Endothelial cell of umbilical vein (primary cell): ENCODE data around the gene TMEM253. TPM values are rescaled to one million over a fixed set of nuclear protein-coding genes. Genes with fewer than 3 reads are reported as not detected.
A peak's percentile ranks its signal among the peaks of the same experiment; 100 is the strongest.

Experiments
- BruUV-seq: library from RNA; stranded (reverse); fragments of 400-500 nt; replicated peaks from 2 replicates; lab custom pipeline; 2021; lab: Mats Ljungman, UMichigan
- CTCF ChIA-PET: fragments of 300-600, 350-600 bp; sonication (Branson Sonifier 250); formaldehyde crosslinking; loops from one replicate; lab custom pipeline; 2021; ENCODE audit warnings: antibody characterized with exemption, inconsistent platforms; lab: Charles Lee
- POLR2A ChIA-PET: fragments of 300-600, 350-600 bp; sonication (Branson Sonifier 250); formaldehyde crosslinking; loops from one replicate; lab custom pipeline; 2021; ENCODE audit warnings: antibody characterized with exemption, inconsistent platforms; lab: Charles Lee
- DNase-seq: peaks from one replicate; pipeline ENCODE4 v3.0.0-alpha.2; 2011; ENCODE audit warnings: low read depth, low spot score
- FAIRE-seq: peaks from 2 replicates; lab custom pipeline; 2011; peaks lifted over from hg19 to GRCh38; lab: Jason Lieb, UNC
- H2AFZ ChIP-seq: 2 replicates; pipeline ENCODE4 v1.6.0; 2012; ENCODE audit warnings: low read depth, low read length, control low read depth, inconsistent platforms
- H3K27ac ChIP-seq: 2 replicates; pipeline ENCODE4 v1.5.1; 2011; ENCODE audit warnings: low read depth, mild to moderate bottlenecking, control low read depth, low read length, moderate library complexity; ENCODE audit not compliant: insufficient read depth
- H3K27me3 ChIP-seq, 2 experiments: 2 replicates each; pipeline versions ENCODE4 v1.6.0 to v1.6.1; 2011; ENCODE audit warnings: low read length in 2 of 2, mixed read lengths in 1 of 2; ENCODE audit not compliant: control insufficient read depth in 2 of 2, insufficient read depth in 2 of 2
- H3K36me3 ChIP-seq, 2 experiments: 2 replicates in 1 of 2; 3 replicates in 1 of 2; pipeline ENCODE4 v1.5.1; 2011; ENCODE audit warnings: low read length in 2 of 2, mild to moderate bottlenecking in 1 of 2, moderate library complexity in 1 of 2; ENCODE audit not compliant: control insufficient read depth in 2 of 2, insufficient read depth in 2 of 2; ENCODE audit errors: extremely low read depth in 1 of 2
- H3K4me1 ChIP-seq: 3 replicates; pipeline ENCODE4 v1.5.1; 2011; ENCODE audit warnings: mild to moderate bottlenecking, low read length; ENCODE audit not compliant: control insufficient read depth, insufficient read depth; ENCODE audit errors: extremely low read depth
- H3K4me2 ChIP-seq: 2 replicates; pipeline ENCODE4 v1.6.1; 2011; ENCODE audit warnings: low read length, control low read depth, mixed read lengths; ENCODE audit not compliant: insufficient read depth
- H3K4me3 ChIP-seq, 3 experiments: fragments of 200-600 bp in 1 of 3; sonication (generic), shearing (Covaris generic) in 1 of 3; replicated peaks in 1 of 3; 2 replicates each; pipeline ENCODE4 v1.5.1; 2011 to 2016; ENCODE audit warnings: control low read depth in 3 of 3, low read length in 3 of 3, mild to moderate bottlenecking in 2 of 3, inconsistent platforms in 1 of 3, low read depth in 1 of 3, moderate library complexity in 1 of 3; ENCODE audit not compliant: insufficient read depth in 1 of 3
- H3K79me2 ChIP-seq: 2 replicates; pipeline ENCODE4 v1.6.0; 2012; ENCODE audit warnings: low read length, inconsistent platforms; ENCODE audit not compliant: control insufficient read depth, insufficient read depth
- H3K9ac ChIP-seq: replicated peaks from 2 replicates; pipeline ENCODE3; 2011; ENCODE audit warnings: low read length, control low read depth; ENCODE audit not compliant: insufficient read depth; ENCODE audit errors: extremely low read depth
- H3K9me1 ChIP-seq: replicated peaks from 3 replicates; pipeline ENCODE4 v1.6.0; 2011; ENCODE audit warnings: mild to moderate bottlenecking, low read length; ENCODE audit not compliant: control insufficient read depth, insufficient read depth; ENCODE audit errors: extremely low read depth
- H3K9me3 ChIP-seq: replicated peaks from 2 replicates; pipeline ENCODE4 v1.5.1; 2012; ENCODE audit warnings: low read length, inconsistent platforms; ENCODE audit not compliant: control insufficient read depth, insufficient read depth
- H4K20me1 ChIP-seq: replicated peaks from 2 replicates; pipeline ENCODE3; 2011; ENCODE audit warnings: mild to moderate bottlenecking, low read length; ENCODE audit not compliant: control insufficient read depth, insufficient read depth; ENCODE audit errors: extremely low read depth
- EZH2 ChIP-seq: IDR thresholded peaks from 2 replicates; pipeline ENCODE4 v1.6.1; 2012; ENCODE audit warnings: borderline replicate concordance, low read depth, mild to moderate bottlenecking, moderate library complexity, low read length, inconsistent platforms; ENCODE audit not compliant: severe bottlenecking
- FOS ChIP-seq: IDR thresholded peaks from 2 replicates; pipeline ENCODE4 v1.6.1; 2011; ENCODE audit warnings: mild to moderate bottlenecking, low read length, moderate library complexity, borderline replicate concordance; ENCODE audit not compliant: insufficient read depth
- JUN ChIP-seq: IDR thresholded peaks from 2 replicates; pipeline ENCODE4 v1.6.1; 2011; ENCODE audit warnings: borderline replicate concordance, low read depth; ENCODE audit not compliant: insufficient read length, insufficient read depth
- dilution Hi-C: fragments of 300-500 bp; cut with MboI; formaldehyde crosslinking; loops from one replicate; pipeline ENCODE4 v1.15.0; 2019; ENCODE audit warnings: low sequenced_read_pairs; ENCODE audit not compliant: extremely low pct_ligation_motif_present
- intact Hi-C: fragments of 100-400 bp; cut with micrococcal nuclease; formaldehyde crosslinking; loops from one replicate; pipeline ENCODE4 v1.10.0; 2022
- polyA plus RNA-seq, 4 experiments: library from polyadenylated mRNA; depleted of rRNA in 3 of 4; stranded (reverse) in 3 of 4; unstranded in 1 of 4; fragments of >200 nt; gene quantifications; 2 replicates each; pipeline versions ENCODE4 v1.2.1 to v1.2.3, GENCODE V29; 2011 to 2012; ENCODE audit warnings: missing spikeins in 1 of 4
- total RNA-seq: library from RNA; stranded (reverse); gene quantifications from 2 replicates; pipeline ENCODE4 v1.2.3, GENCODE V29; 2021
- TF ChIP-seq, protein P1 (sequence below), 2 donors: IDR thresholded peaks; 1 replicate in 1 of 2; 2 replicates in 1 of 2; pipeline ENCODE4 v1.5.1; 2011; ENCODE audit warnings: low read length in 2 of 2, mild to moderate bottlenecking in 2 of 2, moderate library complexity in 2 of 2, control low read depth in 1 of 2, inconsistent platforms in 1 of 2, low read depth in 1 of 2; ENCODE audit not compliant: insufficient read depth in 1 of 2; ENCODE audit errors: extremely low read depth in 1 of 2

The TMEM253 gene
- total and polyA plus RNA-seq, 2 donors (not counting 3 experiments of a cell fraction or from before 2014, with no cell fraction given): 0.25 TPM; not detected in 1

DNA sequence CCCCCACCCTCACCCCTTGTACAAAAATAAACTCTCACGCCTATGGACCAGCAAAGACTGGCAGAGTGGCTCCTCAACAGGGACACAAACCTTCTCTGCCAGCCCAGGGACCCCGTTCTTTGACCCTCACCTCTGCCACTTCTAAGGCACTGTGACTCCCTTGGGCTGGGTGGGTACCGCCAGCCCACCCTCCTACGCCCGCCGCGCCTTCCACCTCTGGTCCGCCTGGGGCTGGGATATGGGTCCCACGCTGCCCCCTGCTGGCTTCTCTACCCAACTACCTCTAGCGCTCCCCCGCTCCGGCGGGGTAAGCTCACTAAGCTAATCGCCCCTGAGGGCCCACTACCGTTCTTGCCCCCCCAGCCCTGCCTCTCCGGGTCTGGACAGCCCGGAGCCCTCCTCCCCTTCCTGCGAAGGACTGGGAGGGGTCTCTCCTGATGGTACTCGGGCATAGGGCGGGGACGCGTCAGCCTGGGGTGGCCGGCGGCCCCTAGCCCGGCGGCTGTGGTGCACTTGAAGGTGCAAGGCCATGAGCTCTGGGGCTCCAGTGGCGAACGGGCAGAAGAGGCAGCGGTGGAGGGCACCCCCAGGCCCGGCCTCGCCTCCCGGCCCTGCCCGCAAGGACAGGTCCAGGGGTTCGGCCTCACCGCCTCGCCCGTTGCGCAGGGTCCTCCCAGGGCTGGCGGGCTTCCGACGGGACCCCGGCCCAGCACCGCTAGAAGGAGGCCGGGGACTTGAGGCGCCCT is 10.5 kb upstream of the TMEM253 start:
- Histone ChIP-seq H3K27ac (no peak overlapping the region), H3K4me2 (no peak overlapping the region), H4K20me1 (no peaks in the 10 kb centered on the region), H3K79me2 (no peaks in the 10 kb centered on the region), H3K4me1 (no peaks in the 10 kb centered on the region), H2AFZ (no peak overlapping the region), H3K9me3 (no peaks in the 10 kb centered on the region), H3K9ac (no peak overlapping the region), H3K27me3 (no peaks in the 10 kb centered on the region), H3K9me1 (no peaks in the 10 kb centered on the region), H3K36me3 (peaks cover 0 to 3% of the 10 kb centered on the region in 2 experiments), H3K4me3 (no peak overlapping the region)
- ChIA-PET CTCF (interaction anchor here (0.5 to 5.8 kb wide), 6 partner anchors 13 to 76 kb away, joined by 3 to 60 read pairs (median 22); partner anchors contain the start of gene ARHGEF40), POLR2A (no interaction called here)
- no TSS peak for BruUV-seq
- DNase-seq: no peak
- FAIRE-seq: no peak
- intact Hi-C loops: no loop called here
- dilution Hi-C loops: no loop called here
- TF ChIP-seq, protein P1, sequence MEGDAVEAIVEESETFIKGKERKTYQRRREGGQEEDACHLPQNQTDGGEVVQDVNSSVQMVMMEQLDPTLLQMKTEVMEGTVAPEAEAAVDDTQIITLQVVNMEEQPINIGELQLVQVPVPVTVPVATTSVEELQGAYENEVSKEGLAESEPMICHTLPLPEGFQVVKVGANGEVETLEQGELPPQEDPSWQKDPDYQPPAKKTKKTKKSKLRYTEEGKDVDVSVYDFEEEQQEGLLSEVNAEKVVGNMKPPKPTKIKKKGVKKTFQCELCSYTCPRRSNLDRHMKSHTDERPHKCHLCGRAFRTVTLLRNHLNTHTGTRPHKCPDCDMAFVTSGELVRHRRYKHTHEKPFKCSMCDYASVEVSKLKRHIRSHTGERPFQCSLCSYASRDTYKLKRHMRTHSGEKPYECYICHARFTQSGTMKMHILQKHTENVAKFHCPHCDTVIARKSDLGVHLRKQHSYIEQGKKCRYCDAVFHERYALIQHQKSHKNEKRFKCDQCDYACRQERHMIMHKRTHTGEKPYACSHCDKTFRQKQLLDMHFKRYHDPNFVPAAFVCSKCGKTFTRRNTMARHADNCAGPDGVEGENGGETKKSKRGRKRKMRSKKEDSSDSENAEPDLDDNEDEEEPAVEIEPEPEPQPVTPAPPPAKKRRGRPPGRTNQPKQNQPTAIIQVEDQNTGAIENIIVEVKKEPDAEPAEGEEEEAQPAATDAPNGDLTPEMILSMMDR (IDR thresholded peaks at IDR 0.05; ENCODE audit: extremely low read depth in 1 of 2, insufficient read depth in 1 of 2, low read depth in 1 of 2, low read length in 2 of 2): peak; percentile 26 to 34
- TF ChIP-seq FOS (no peak), EZH2 (no peak), JUN (no peak)
